ENCODE measurements around the gene TLE1.

The TLE1 gene

DNA sequence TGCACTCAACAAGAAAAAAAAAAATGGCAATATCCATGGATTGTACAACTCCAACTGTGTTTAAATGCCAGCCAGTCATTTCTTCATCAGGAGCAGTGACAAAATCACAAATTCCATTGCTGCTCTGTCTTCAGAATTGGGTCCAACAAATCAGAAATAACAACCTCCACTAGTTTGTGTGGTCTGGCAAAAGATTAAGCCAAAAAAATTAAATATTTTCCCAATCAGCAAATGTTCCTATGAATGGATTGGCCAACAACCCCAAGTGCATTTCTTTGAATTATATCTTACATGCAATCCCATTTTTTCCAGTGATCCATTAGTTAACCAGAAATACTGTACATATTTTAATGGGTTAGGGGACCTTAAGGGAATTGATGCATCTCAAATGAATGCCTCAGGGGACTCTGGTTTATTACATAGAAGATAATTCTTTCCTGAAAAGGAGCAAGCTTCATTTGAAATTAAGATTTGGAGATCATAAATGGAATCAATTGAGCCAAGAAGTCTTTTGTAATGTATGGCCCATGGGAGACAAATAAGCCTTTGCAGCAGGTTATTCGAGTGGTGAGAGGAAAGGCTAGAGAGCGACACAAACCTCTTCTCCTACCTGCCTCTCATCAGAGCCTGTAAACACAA is 131.8 kb downstream of the TLE1 start:
- in situ Hi-C loops (cut with HindIII; ENCODE audit: low sequenced_read_pairs) = no loop called here

DNA sequence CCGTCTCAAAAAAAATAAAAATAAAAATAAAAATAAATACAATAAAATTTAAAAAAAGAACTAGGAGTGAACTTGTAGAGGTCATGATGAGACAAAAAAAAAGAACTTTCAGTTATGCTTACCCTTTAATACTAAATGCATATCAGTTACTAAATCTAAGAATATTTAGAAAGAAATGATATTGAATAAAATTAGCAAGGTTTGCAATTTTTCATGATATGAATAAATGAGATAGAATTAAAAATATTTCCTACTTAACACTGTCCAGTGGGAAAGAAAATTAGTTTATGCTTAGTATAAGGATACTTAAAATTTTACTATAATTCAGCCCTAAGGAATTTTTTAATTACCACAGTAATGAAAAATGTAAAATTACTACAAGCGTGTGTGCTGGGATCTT is 132.4 kb downstream of the TLE1 start:
- in situ Hi-C loops (cut with HindIII; ENCODE audit: low sequenced_read_pairs) = no loop called here

DNA sequence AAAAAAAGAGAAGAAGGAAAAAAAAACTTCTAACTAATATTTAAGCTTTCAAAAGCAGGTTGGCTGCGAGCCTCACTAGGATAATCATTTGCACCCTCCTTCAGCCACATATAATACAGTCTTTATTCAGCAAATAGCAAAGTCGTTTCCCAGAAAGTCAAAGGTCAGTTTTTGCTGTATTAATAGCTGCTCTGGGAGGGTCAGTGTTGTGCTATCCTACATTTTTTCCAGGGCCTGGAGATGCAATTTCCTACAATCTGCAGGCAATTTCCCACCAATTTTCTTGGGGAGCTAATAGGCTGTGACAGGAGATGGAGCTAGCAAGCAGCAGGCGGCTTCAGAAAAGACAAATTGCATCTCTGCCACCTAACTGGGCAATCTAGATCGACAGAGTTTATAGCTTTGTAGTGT is 136.8 kb downstream of the TLE1 start:
- in situ Hi-C loops (cut with HindIII; ENCODE audit: low sequenced_read_pairs) = no loop called here

DNA sequence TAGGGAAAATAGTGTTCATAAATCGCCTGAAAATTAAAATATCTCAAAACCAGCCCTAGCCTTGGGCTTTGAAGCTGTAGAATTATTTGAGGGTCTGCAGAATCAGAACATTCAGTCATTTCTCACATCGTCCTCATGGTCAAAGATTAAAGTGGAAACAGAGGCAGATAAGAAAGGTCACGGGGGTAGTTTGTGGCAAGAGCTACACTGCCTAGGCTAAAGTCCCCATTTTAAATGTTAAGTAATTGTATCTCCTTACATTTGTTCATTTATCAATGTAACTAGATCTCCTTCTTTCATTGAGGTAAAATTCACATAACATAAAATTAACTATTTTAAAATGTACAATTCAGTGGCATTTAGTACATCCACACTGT is 139.2 kb downstream of the TLE1 start:
- in situ Hi-C loops (cut with HindIII; ENCODE audit: low sequenced_read_pairs) = no loop called here

DNA sequence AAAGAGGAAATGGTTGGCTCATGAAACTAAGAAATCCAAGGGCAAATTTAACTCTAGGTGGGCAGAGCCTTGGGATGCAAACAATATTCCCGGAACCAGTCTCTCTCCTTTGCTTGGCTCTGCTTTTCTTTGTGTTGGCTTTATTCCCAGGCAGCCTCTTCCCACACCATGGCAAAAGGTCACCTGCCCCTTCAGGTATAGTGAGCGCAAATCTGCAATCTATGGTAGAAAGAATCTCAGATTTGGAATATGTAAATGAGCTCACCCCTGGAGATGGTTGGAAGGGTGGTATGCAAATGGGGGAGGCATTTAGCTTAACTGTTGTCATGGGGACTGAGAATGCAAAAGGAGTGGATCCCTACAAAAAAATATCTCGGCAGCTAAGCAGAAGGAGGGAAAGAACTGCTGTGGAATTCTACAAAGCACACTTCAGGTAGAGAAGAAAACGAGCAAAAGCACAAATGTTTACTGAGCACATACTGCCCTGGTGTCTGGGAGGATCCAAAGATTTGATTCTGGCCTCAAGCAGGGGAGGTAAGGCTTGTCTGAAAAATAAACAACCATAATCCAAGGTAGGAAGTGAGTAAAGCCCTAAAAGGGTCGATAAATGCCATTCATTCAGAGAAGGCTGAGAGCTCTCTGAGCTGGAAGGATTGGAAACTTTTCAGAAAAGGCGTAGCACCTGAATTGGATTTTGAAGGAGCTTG is 139.7 kb downstream of the TLE1 start:
- in situ Hi-C loops (cut with HindIII; ENCODE audit: low sequenced_read_pairs) = no loop called here

DNA sequence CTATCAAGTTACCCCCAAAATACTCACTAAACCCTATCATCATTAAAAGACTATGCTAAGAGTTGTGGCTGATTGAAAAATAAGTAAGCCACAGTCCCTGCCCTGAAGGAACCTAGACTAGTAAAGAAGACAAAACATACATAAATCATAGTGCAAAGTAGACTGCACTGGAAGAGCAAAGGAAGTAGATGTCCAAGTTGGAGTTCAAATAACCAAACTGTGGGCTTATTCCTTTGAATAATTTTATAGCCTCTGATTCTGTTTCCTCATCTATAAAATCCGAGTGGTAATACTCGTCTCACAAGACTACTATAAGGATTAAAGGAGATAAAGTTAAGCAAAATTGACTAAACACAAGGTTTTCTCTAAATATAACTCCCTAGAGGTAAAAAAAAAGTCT is 140.4 kb downstream of the TLE1 start:
- in situ Hi-C loops (cut with HindIII; ENCODE audit: low sequenced_read_pairs) = no loop called here

DNA sequence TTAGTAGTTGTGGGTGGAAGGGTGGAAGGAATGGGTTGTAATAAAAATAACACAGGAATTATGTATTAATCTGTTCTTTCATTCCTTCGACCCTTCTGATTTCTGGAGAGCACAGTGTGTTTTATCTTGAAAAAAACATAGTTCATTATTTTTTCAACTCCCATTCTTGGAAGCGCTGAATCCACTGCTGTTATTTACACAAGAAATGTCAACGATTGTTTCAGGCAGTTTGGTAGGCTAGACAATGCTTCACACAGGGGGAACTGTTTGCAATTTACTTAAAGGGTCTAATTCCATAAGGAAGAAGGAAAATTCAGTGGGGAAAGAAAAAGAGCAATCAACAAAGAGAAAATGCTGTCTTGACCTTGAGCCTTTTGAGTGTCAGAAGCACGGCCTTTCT is 142.9 kb downstream of the TLE1 start:
- in situ Hi-C loops (cut with HindIII; ENCODE audit: low sequenced_read_pairs) = no loop called here

DNA sequence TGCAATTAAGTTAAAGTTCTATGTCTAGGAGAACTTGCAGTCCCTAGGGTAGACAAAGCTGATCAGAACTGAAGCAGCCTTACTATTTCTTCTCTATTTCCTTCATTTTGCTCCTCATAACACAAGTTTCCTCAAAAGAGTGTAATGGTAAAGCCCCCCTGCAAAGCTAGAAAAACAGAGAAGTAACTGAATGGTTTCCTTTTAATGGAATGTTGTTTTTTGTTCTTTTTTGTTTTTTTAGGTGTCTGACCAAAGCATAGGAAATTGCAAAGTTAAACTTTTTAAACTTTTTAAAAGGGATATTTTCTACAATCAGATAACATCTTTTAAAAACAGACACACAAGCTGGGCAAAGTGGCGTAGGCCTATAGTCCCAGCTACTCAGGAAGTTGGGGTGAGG is 145.7 kb downstream of the TLE1 start:
- in situ Hi-C loops (cut with HindIII; ENCODE audit: low sequenced_read_pairs) = no loop called here

DNA sequence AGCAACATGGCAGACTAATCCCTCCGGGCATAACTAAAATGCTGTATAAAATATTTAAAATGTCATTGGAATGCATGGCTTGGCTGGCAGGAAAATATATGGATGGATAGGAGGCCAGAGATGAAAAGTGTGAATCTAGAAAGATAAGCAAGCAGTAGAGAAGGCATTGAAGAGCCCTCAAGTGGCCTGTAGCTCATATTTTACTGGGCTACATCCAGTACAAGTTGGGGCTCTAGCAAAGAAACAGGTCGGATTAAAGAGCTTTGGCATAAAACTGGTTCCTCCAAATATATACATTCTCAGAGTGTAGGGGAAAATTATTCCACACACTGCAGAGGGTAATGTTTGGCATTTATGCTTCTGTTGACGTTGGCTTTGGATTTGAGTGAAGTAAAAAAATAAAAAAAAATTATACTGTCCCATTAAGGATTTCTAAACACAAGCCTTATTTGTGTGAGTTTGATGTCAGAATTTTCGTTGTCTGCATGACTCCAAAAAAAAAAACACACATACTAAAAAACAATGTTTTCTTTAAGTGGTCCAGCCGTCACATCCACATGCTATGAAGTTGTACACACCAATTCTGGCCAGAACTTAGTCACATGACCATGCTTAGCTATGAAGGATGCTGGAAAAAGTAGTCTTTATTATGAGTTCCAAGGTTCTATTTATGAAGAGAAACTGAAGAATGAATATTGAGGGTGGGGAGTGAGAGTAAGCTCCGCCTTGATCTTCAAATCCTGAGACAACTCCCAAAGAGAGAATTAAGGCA is 147.0 kb downstream of the TLE1 start:
- in situ Hi-C loops (cut with HindIII; ENCODE audit: low sequenced_read_pairs) = no loop called here

DNA sequence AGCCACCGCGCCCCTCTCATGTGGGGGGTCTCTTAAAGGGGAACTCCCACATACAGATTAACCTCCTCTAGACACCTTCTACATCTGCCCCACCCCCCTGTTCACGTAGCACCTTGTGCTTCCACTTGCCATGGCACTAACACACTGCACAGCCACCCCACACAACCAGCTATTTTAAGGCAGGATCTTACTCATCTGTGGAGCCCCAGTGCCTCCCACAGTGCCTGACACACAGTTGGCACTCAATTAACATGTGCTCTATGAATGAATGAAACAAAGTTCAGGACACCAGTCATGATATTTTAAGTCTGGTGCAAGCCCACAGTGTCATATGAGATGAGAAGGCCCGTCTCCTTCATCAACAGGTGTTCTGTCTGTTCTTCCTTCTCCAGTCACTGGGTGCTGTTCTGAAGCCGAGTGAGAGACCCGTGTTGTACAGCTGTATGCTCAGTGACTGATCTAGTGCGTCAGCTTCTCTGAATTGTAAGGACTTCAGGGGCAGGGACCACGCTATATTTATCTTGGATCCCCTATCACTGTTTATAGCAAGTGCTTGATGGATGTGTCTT is 149.1 kb downstream of the TLE1 start:
- in situ Hi-C loops (cut with HindIII; ENCODE audit: low sequenced_read_pairs) = no loop called here

DNA sequence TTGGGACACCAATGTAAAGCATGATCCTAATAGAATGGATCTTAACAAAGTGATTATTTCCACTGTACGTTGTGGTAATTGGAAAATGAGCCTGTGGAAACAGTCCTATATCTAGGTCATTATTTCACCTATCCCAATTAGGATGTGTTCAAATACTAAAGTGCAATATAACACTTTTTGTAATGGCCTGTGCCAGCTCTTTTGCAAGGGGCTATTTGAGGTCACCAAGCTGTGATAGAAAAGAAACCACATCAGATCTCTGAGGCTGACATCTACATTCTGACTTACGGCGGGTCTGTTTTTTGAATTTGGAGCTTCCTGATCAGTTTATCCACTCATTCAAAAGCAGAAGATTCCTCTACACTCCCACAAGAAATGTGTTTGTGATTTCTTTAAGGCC is 150.0 kb downstream of the TLE1 start:
- in situ Hi-C loops (cut with HindIII; ENCODE audit: low sequenced_read_pairs) = no loop called here

DNA sequence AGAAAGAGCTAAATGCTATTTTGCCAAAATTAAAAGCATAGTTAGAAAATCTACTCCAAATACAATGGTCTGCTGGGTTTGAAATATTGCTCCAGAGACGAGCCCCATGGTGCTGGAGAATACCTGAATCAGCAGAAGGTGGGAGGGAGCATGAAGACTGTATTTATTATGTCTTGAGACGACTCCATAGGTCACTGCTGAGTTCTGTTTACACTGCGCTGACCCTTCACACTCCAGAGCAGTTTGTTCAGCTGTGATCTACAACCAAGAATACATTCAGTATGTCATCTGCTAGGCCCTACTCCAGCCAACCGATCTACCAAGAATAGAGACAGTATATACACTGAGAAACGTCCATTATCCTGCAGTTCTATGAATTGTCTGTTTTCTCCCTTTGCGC is 150.5 kb downstream of the TLE1 start:
- in situ Hi-C loops (cut with HindIII; ENCODE audit: low sequenced_read_pairs) = no loop called here

DNA sequence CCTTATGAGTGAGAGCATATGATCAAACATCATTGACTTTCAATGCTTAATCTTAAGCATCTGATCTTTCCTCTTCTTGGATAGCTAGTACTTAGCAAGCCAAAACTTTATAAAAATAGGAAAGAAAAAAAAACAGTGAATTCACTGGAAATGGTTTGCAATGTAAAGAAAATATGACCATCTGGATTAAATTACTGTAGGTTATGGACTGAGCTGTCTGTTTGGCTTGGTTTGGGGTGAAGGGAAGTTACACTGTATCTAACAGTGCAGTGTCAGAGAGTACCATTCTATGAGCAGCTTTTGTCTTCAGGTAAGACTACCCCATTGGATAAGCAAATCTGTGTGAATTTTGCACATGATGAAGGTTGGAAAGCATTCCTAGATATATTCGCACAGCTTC is 151.4 kb downstream of the TLE1 start:
- in situ Hi-C loops (cut with HindIII; ENCODE audit: low sequenced_read_pairs) = no loop called here

DNA sequence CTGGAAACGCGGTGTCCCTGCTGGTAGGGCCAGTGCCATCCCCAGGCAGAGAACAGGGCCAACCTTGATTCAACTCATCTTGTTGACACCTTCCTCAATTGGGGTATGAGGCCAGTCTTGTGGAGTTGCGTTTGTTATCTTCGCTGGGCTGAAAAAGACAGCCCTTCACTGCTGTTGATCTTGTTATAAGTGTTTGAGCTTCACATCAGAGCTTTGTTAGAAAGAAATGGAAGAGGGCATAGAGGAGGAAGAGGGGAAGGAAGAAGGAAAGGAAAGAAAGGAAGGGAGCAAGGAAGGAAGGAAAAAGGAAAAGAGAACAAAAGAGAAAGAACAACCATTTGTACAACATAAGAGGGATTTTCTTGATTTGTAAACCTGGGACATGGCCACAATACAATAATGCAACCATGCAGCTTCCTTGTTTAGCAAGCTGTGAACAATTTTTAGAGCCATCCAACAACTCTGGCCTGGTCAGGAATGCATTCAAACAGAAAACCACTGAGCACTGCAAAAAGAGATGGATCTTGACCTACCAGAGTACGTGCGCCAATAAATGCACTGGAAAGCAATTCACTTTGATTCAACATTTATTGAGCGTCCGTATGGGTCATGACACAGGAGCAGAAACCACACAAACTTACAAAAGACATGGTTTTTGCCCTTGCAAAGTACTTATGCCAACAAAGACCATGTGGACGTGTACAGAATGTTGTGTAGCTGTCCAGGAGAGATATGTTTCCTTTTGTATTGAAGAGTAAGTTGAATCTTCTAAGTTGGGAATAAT is 152.9 kb downstream of the TLE1 start:
- in situ Hi-C loops (cut with HindIII; ENCODE audit: low sequenced_read_pairs) = no loop called here

DNA sequence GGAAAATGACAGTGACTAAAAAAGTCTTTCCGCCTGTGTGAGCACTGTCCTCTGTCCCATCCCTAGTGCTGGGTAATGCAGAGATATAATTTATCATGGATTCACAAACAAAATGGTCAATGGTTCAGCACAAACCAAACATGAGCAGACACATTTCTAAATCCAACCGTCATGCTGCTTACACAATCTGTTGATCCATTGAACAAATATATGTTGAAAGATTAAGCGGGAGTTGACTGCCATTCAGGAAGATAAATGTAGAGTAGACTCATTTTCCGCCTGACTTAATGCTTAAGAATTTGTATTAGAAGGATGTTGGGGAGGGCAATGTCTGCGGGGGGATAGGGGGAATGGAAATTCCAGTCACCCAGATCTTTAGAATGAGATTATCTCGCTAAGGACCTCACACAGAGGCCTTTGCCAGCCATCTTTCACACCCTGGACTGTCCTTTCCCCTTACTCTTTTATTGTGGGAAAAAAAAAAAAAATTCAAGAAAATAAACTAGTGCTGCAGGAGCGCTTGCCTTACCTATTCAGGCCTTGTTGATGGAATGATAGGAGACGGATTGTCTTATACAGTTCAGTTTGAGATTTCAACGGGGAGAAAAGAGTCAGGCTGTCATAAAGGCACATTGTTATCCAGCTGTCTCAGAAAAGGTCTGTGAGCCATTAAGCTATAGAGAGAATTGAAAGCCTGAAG is 153.7 kb downstream of the TLE1 start:
- in situ Hi-C loops (cut with HindIII; ENCODE audit: low sequenced_read_pairs) = no loop called here

DNA sequence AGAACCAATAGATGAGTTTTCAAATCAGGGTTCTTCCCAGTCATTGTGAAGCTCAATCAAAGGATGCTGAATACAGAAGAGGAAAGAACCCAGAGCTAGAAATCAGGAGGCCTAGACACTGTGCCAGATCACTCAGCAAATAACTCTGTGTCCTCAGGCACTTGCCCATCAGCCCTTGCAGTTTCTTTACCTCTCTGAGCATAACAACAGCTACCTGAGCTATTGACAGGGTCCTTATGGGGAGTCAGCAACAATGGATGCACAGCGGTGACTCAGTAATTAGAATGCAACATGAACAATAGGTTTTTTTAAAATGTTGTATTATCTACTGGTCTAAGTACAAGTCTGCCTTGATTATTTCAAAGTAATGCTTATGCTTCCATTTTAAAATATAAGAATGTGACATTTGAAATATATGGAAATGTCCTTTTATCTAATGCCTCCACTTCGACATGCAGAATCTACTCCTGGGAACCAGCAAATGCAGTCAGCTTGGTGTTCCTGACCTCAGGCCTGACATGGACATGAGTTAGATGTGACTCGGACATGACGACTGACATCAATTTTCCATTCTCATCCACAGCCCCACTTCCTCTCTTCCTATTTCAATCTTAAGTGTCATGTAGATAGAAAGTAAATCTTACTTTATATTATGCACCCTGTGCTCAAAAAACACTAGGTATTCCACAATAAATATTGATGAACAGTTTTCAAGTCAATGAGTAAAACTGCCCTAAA is 155.0 kb downstream of the TLE1 start:
- in situ Hi-C loops (cut with HindIII; ENCODE audit: low sequenced_read_pairs) = no loop called here
